A549 (cell line): ENCODE measurements around the gene CFAP157. TPM values are rescaled to one million over a fixed set of nuclear protein-coding genes. Genes with fewer than 3 reads are reported as not detected.

Experiments used
- ATAC-seq, 2 experiments: fragments of 200-7000 bp in 1 of 2; fragments of >200 bp in 1 of 2; cut with Nextera tagmentation in 1 of 2; cut with Tn5 transposase in 1 of 2; 3 replicates each; pipeline versions ENCODE4 v1.8.0 to v1.9.1; 2018 to 2020; ENCODE audit warnings: mild to moderate bottlenecking in 1 of 2, moderate library complexity in 1 of 2
- CTCF ChIA-PET: fragments of 300-600 bp; sonication (Branson Sonifier 250); formaldehyde crosslinking; extraction: SDS; loops from one replicate; lab custom pipeline; 2021; ENCODE audit warnings: antibody characterized with exemption, inconsistent platforms; lab: Yijun Ruan, JAX
- POLR2A ChIA-PET: fragments of 350-600 bp; formaldehyde crosslinking; extraction: SDS; loops from one replicate; lab custom pipeline; 2021; ENCODE audit warnings: antibody characterized with exemption, inconsistent platforms; lab: Yijun Ruan, JAX
- DNase-seq, 2 experiments: peaks; one replicate each; pipeline versions ENCODE4 v3.0.0 to v3.0.0-alpha.2; 2011 to 2016; ENCODE audit warnings: low read depth in 1 of 2, low spot score in 1 of 2
- FAIRE-seq: peaks from 2 replicates; lab custom pipeline; 2011; peaks lifted over from hg19 to GRCh38; lab: Jason Lieb, UNC
- H3K27ac ChIP-seq, 2 experiments: fragments of >200 bp; sonication (Bioruptor Twin); formaldehyde crosslinking; 3 replicates each; pipeline ENCODE4 v1.5.1; 2016 to 2017
- H3K4me1 ChIP-seq: fragments of >200 bp; sonication (Bioruptor Twin); formaldehyde crosslinking; 3 replicates; pipeline ENCODE4 v1.6.1; 2016
- H3K4me2 ChIP-seq: fragments of >200 bp; sonication (Bioruptor Twin); formaldehyde crosslinking; 3 replicates; pipeline ENCODE4 v1.6.1; 2016
- H3K4me3 ChIP-seq: fragments of >200 bp; sonication (Bioruptor Twin); formaldehyde crosslinking; 3 replicates; pipeline ENCODE4 v1.5.1; 2016
- H3K9me3 ChIP-seq: fragments of >200 bp; sonication (Bioruptor Twin); formaldehyde crosslinking; 3 replicates; pipeline ENCODE4 v1.6.1; 2016
- BHLHE40 ChIP-seq: IDR thresholded peaks from 2 replicates; pipeline ENCODE4 v1.6.1; 2012; ENCODE audit warnings: low read depth, low read length, inconsistent platforms
- CBX2 ChIP-seq: fragments of 200-600 bp; sonication (generic); IDR thresholded peaks from 2 replicates; pipeline ENCODE4 v1.6.1; 2016; ENCODE audit warnings: low read depth, mild to moderate bottlenecking, borderline replicate concordance
- CBX8 ChIP-seq: fragments of 200-600 bp; sonication (generic); IDR thresholded peaks from 2 replicates; pipeline ENCODE4 v1.6.1; 2016
- CEBPB ChIP-seq, 2 experiments: fragments of >200 bp in 1 of 2; sonication (Bioruptor Twin) in 1 of 2; formaldehyde crosslinking in 1 of 2; IDR thresholded peaks; 2 replicates each; pipeline ENCODE4 v1.6.1; 2012 to 2016
- CHD4 ChIP-seq: fragments of 200-600 bp; sonication (generic); IDR thresholded peaks from 2 replicates; pipeline ENCODE4 v1.6.1; 2016; ENCODE audit warnings: antibody characterized with exemption, mild to moderate bottlenecking, borderline replicate concordance
- EHF ChIP-seq: fragments of 250-450 bp; sonication (Bioruptor Pico); IDR thresholded peaks from 2 replicates; pipeline ENCODE4 v1.5.0; 2020; ENCODE audit warnings: mild to moderate bottlenecking
- EP300 ChIP-seq, 2 experiments: fragments of >200 bp; sonication (Bioruptor Twin); formaldehyde crosslinking; IDR thresholded peaks; 2 replicates in 1 of 2; 3 replicates in 1 of 2; pipeline ENCODE4 v1.6.1; 2016 to 2017
- FOXS1 ChIP-seq: fragments of 250-450 bp; sonication (Bioruptor Pico); IDR thresholded peaks from 2 replicates; pipeline ENCODE4 v1.5.0; 2020; ENCODE audit warnings: mild to moderate bottlenecking, moderate library complexity
- GATA3 ChIP-seq: IDR thresholded peaks from 2 replicates; pipeline ENCODE4 v1.6.1; 2012; ENCODE audit warnings: borderline replicate concordance
- HDAC2 ChIP-seq: fragments of 200-600 bp; sonication (generic); IDR thresholded peaks from 2 replicates; pipeline ENCODE4 v1.6.1; 2016
- HMGXB4 ChIP-seq: fragments of 250-450 bp; sonication (Bioruptor Pico); IDR thresholded peaks from 2 replicates; pipeline ENCODE4 v1.5.0; 2021; ENCODE audit warnings: mild to moderate bottlenecking, moderate library complexity, borderline replicate concordance
- HOXA7 ChIP-seq: fragments of 250-450 bp; sonication (Bioruptor Pico); IDR thresholded peaks from 2 replicates; pipeline ENCODE4 v1.5.0; 2020; ENCODE audit warnings: mild to moderate bottlenecking, moderate library complexity
- HOXB13 ChIP-seq: fragments of 250-450 bp; sonication (Bioruptor Pico); IDR thresholded peaks from 2 replicates; pipeline ENCODE4 v1.5.0; 2020; ENCODE audit warnings: low read depth, mild to moderate bottlenecking, moderate library complexity
- KDM1A ChIP-seq: fragments of 200-600 bp; sonication (generic); IDR thresholded peaks from 2 replicates; pipeline ENCODE4 v1.6.1; 2016; ENCODE audit warnings: low read depth, mild to moderate bottlenecking
- MAZ ChIP-seq: fragments of 150-350 bp; IDR thresholded peaks from 2 replicates; pipeline ENCODE4 v1.6.1; 2014; ENCODE audit warnings: antibody characterized with exemption, low read depth, low read length, borderline replicate concordance
- MYC ChIP-seq: IDR thresholded peaks from 2 replicates; pipeline ENCODE4 v1.6.1; 2012; ENCODE audit warnings: mild to moderate bottlenecking, inconsistent platforms, low read length, improper control_type of control experiment, borderline replicate concordance
- NPAS2 ChIP-seq: fragments of 250-450 bp; sonication (Bioruptor Pico); IDR thresholded peaks from 2 replicates; pipeline ENCODE4 v1.8.0; 2022; ENCODE audit warnings: mild to moderate bottlenecking, moderate library complexity, borderline replicate concordance
- NR3C1 ChIP-seq: fragments of >200 bp; sonication (Bioruptor Twin); formaldehyde crosslinking; IDR thresholded peaks from 3 replicates; pipeline ENCODE4 v1.6.1; 2017
- PHF8 ChIP-seq: fragments of 200-600 bp; sonication (generic); IDR thresholded peaks from 2 replicates; pipeline ENCODE4 v1.6.1; 2016; ENCODE audit warnings: low read depth, mild to moderate bottlenecking, antibody characterized with exemption, moderate library complexity, borderline replicate concordance
- RARB ChIP-seq: fragments of 250-450 bp; sonication (Bioruptor Pico); IDR thresholded peaks from 2 replicates; pipeline ENCODE4 v1.8.0; 2021; ENCODE audit warnings: mild to moderate bottlenecking, moderate library complexity
- RCOR1 ChIP-seq: fragments of 150-350 bp; IDR thresholded peaks from 2 replicates; pipeline ENCODE4 v1.6.1; 2014; ENCODE audit warnings: antibody characterized with exemption, low read length, low read depth
- REST ChIP-seq: fragments of 200-600 bp; sonication (generic); IDR thresholded peaks from 2 replicates; pipeline ENCODE4 v1.6.1; 2016; ENCODE audit warnings: antibody characterized with exemption, mild to moderate bottlenecking, moderate library complexity
- RFX5 ChIP-seq: fragments of 450-650 bp; IDR thresholded peaks from 2 replicates; pipeline ENCODE4 v1.7.1; 2014; ENCODE audit warnings: antibody characterized with exemption, mild to moderate bottlenecking, moderate library complexity
- RNF2 ChIP-seq: fragments of 200-600 bp; sonication (generic); IDR thresholded peaks from 2 replicates; pipeline ENCODE4 v1.6.1; 2016; ENCODE audit warnings: low read depth, mild to moderate bottlenecking, antibody characterized with exemption, moderate library complexity, borderline replicate concordance
- TFCP2L1 ChIP-seq: fragments of 250-450 bp; sonication (Bioruptor Pico); IDR thresholded peaks from 2 replicates; pipeline ENCODE4 v1.5.0; 2021; ENCODE audit warnings: mild to moderate bottlenecking
- ZC3H11A ChIP-seq: fragments of 450-650 bp; IDR thresholded peaks from 2 replicates; pipeline ENCODE4 v1.6.1; 2014; ENCODE audit warnings: antibody characterized with exemption, mild to moderate bottlenecking
- ZFP36 ChIP-seq: fragments of 450-650 bp; IDR thresholded peaks from 2 replicates; pipeline ENCODE4 v1.6.1; 2014; ENCODE audit warnings: borderline replicate concordance; ENCODE audit not compliant: partially characterized antibody
- WGBS: methylation state at CpG from one replicate; pipeline ENCODE4 v1.1.6; 2017; ENCODE audit errors: missing lambda C conversion rate; 5-methylcytosine and 5-hydroxymethylcytosine counted together
- polyA plus RNA-seq, 4 experiments: library from polyadenylated mRNA; depleted of rRNA in 3 of 4; stranded (reverse); fragments of >200 nt; fragmentation: RNase III in 1 of 4; extraction: RNeasy Plus Mini Kit Qiagen cat#74134 plus additional on column Dnase treatment in 1 of 4; gene quantifications; 2 replicates in 3 of 4; 3 replicates in 1 of 4; pipeline ENCODE4 v1.2.3, GENCODE V29; 2011 to 2017
- TF ChIP-seq, protein P1 (sequence below): fragments of >200 bp; sonication (Bioruptor Twin); formaldehyde crosslinking; IDR thresholded peaks from 2 replicates; pipeline ENCODE4 v1.6.1; 2016
- TF ChIP-seq, protein P2 (sequence below): IDR thresholded peaks from 2 replicates; pipeline ENCODE4 v1.6.1; 2012
- TF ChIP-seq, protein P3 (sequence below): fragments of 250-450 bp; sonication (Bioruptor Pico); IDR thresholded peaks from 2 replicates; pipeline ENCODE4 v1.5.0; 2020; ENCODE audit warnings: low read depth, mild to moderate bottlenecking, moderate library complexity
- TF ChIP-seq, protein P4 (sequence below): IDR thresholded peaks from 2 replicates; pipeline ENCODE4 v1.6.1; 2012

The CFAP157 gene
- polyA plus RNA-seq, 2 of the 4 experiments (the other 2 are of a cell fraction) = 0.04 TPM

DNA sequence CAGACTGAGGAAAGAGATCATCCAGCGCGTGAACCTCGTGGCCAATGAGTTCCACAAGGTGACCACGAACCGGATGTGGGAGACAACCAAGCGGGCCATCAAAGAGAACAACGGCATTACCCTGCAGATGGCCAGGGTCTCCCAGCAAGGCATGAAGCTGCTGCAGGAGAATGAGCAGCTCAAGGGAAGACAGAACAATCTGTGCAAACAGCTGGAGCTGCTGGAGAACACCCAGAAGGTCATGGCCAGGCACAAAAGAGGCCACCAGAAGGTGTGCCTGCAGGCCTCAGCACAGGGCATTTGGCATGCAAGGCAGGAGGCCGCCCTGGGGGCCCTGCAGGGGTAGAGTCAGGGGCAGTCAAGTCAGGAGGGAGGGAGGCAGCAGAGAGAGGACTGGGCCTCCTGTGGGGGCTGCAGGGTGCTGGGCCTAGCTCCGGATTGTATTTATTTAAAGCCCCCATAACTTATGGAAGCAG lies 4.5 kb downstream of the CFAP157 start:
- H3K4me1 ChIP-seq = peaks cover 9% of the 10 kb centered on the region; the same call in 1 of the 3 replicates
- H3K9me3 ChIP-seq = no peaks in the 10 kb centered on the region
- H3K27ac ChIP-seq = no peak overlapping the region
- FAIRE-seq (no peak), DNase-seq (no peak)
- 89% methylated on average over 9 of the region's 9 CpGs for WGBS
- POLR2A ChIA-PET = no interaction called here
- H3K4me2 ChIP-seq = no peak overlapping the region
- CTCF ChIA-PET = interaction anchor here (0.5 to 4.2 kb wide), 6 partner anchors 14 to 159 kb away, joined by 3 to 26 read pairs (median 4); partner anchors contain the start of genes CDK9 and TOR2A
- no peak for TF ChIP-seq HOXB13 (CRISPR knock-in tag)
- TF ChIP-seq RARB = no peak
- TF ChIP-seq EHF (CRISPR knock-in tag) = no peak
- TF ChIP-seq HOXA7 (CRISPR knock-in tag) = no peak
- TF ChIP-seq, protein P1, sequence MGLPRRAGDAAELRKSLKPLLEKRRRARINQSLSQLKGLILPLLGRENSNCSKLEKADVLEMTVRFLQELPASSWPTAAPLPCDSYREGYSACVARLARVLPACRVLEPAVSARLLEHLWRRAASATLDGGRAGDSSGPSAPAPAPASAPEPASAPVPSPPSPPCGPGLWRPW = no peak
- TF ChIP-seq CBX8 = no peak
- TF ChIP-seq MAZ = no peak
- TF ChIP-seq GATA3 = no peak
- no peak for TF ChIP-seq CBX2
- TF ChIP-seq MYC = no peak
- TF ChIP-seq BHLHE40 = no peak
- no peak for TF ChIP-seq EP300 (IDR thresholded peaks at IDR 0.05)
- no peak for TF ChIP-seq ZC3H11A
- no peak for TF ChIP-seq CEBPB (IDR thresholded peaks at IDR 0.05)
- no peak for TF ChIP-seq RCOR1
- TF ChIP-seq HMGXB4 = no peak
- TF ChIP-seq, protein P2, sequence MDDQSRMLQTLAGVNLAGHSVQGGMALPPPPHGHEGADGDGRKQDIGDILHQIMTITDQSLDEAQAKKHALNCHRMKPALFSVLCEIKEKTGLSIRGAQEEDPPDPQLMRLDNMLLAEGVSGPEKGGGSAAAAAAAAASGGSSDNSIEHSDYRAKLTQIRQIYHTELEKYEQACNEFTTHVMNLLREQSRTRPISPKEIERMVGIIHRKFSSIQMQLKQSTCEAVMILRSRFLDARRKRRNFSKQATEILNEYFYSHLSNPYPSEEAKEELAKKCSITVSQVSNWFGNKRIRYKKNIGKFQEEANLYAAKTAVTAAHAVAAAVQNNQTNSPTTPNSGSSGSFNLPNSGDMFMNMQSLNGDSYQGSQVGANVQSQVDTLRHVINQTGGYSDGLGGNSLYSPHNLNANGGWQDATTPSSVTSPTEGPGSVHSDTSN = no peak
- no peak for TF ChIP-seq CHD4
- no peak for TF ChIP-seq FOXS1 (CRISPR knock-in tag)
- TF ChIP-seq NR3C1 = no peak
- TF ChIP-seq, all 56 proteins: peak for 0
- ATAC-seq = no peak
- H3K4me3 ChIP-seq = no peak overlapping the region

DNA sequence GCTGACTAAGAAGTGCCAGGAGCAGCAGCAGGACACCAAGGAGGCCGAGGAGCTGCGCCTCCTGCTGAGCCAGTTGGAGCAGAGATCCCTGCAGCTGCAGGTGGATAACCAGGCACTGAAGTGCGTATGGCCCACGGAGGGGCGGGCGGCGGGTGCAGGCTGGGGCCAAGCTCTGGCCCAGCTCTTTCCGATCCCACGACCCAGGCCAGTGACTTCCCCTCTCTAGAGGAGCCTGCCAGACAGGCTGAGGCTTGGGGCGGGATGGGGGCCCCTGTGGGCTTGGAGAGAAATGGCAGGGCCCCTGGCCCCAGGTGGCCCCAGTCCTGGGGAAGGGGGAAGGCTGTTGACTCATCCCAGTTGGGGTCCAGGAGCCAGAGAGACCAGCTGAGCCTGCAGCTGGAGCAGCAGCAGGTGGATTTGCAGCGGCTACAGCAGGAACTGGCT lies 5.1 kb downstream of the CFAP157 start:
- Histone ChIP-seq H3K27ac (no peak overlapping the region), H3K4me1 (peaks cover 10% of the 10 kb centered on the region; the same call in 1 of the 3 replicates), H3K4me3 (no peak overlapping the region), H3K9me3 (no peaks in the 10 kb centered on the region), H3K4me2 (no peak overlapping the region)
- ChIA-PET CTCF (interaction anchor here (0.5 to 4.2 kb wide), 6 partner anchors 8 to 89 kb away, joined by 3 to 26 read pairs (median 4); partner anchors contain the start of genes CDK9 and TOR2A), POLR2A (no interaction called here)
- WGBS = 89% methylated on average over 8 of the region's 11 CpGs
- DNase-seq = no peak
- FAIRE-seq = no peak
- no peak for ATAC-seq
- TF ChIP-seq TFCP2L1 (CRISPR knock-in tag) = no peak
- no peak for TF ChIP-seq ZC3H11A
- TF ChIP-seq KDM1A = no peak
- no peak for TF ChIP-seq FOXS1 (CRISPR knock-in tag)
- TF ChIP-seq NPAS2 (CRISPR knock-in tag) = no peak
- TF ChIP-seq, protein P3, sequence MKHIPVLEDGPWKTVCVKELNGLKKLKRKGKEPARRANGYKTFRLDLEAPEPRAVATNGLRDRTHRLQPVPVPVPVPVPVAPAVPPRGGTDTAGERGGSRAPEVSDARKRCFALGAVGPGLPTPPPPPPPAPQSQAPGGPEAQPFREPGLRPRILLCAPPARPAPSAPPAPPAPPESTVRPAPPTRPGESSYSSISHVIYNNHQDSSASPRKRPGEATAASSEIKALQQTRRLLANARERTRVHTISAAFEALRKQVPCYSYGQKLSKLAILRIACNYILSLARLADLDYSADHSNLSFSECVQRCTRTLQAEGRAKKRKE (CRISPR knock-in tag) = no peak
- TF ChIP-seq RFX5 = no peak
- TF ChIP-seq, protein P1 = no peak
- no peak for TF ChIP-seq REST
- no peak for TF ChIP-seq PHF8
- no peak for TF ChIP-seq HDAC2
- no peak for TF ChIP-seq EP300 (IDR thresholded peaks at IDR 0.05)
- no peak for TF ChIP-seq ZFP36
- TF ChIP-seq, protein P4, sequence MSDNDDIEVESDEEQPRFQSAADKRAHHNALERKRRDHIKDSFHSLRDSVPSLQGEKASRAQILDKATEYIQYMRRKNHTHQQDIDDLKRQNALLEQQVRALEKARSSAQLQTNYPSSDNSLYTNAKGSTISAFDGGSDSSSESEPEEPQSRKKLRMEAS = no peak
- no peak for TF ChIP-seq RNF2
